GM12892 (cell line): Measurements from ENCODE around the gene HECW1.
"Not testable (repeated sequence)": the region's sequence is repeated elsewhere in the genome, so short reads cannot be mapped to it uniquely, and the experiment has no call there.

Experiments used
- DNase-seq: peaks from one replicate; pipeline ENCODE4 v3.0.0; 2011; ENCODE audit not compliant: insufficient read length
- FAIRE-seq: peaks from 2 replicates; lab custom pipeline; 2011; peaks lifted over from hg19 to GRCh38; lab: Jason Lieb, UNC
- POLR2A ChIP-seq: IDR thresholded peaks from 2 replicates; pipeline ENCODE4 v1.6.1; 2011; ENCODE audit warnings: low read depth, low read length, control low read depth
- POLR2AphosphoS5 ChIP-seq: IDR thresholded peaks from 2 replicates; pipeline ENCODE4 v1.6.1; 2011; ENCODE audit warnings: low read depth, low read length, control low read depth
- TAF1 ChIP-seq: IDR thresholded peaks from 2 replicates; pipeline ENCODE4 v1.6.1; 2011; ENCODE audit warnings: low read depth, mild to moderate bottlenecking, control low read depth, low read length, borderline replicate concordance

Gene HECW1

DNA sequence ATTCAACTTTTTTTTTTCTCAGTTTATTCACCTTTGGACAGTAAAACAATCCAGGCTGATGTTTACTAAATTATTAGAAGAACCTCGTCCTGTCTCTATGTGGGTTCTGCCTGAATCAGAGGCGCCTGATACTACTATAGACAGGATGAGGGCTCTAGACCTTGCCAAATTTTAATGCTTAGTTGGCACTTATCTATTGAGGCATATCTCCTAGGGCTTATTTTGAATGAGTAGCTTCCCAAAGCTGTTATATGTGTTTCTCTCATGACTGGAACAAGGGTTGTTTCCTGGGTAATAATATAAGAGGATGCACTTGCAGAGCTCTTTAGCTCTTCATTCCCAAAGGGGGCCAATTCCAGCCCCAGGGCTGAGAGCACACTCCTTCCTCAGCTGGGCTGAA, 23.6 kb downstream of the HECW1 start:
- TF ChIP-seq POLR2AphosphoS5 (no peak), TAF1 (no peak), POLR2A (no peak)
- DNase-seq (no peak), FAIRE-seq (no peak)

DNA sequence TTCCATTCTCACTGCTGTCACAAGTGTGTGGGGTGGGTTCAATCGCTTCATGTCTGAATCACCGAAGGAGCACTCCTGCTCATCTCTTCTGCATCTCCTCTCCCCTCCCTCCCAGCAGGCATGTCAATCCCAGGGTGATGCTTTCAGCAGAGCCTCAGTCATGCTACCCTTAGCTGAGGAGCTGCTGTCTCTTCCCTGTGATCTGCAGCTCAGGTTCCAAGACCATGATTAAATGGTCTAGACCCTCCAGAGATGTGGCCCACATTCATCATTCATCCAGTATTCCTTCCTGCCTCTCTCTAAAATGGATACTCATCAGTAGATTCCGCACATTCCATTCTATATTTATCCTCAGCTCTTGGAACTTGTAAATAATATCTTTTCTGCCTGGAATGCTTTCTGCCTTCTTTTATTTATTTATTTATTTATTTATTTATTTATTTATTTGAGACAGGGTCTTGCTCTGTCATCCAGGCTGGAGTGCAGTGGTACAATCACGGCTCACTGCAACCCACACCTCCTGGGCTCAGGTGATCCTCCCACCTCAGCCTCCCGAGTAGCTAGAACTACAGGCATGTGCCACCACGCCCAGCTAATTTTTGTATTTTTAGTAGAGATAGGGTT, 24.8 kb downstream of the HECW1 start:
- not testable (repeated sequence) for FAIRE-seq, DNase-seq

GRCh38 chr7:43137811-43138210, 25.4 kb downstream of the HECW1 start:
- no peak for FAIRE-seq
- TF ChIP-seq POLR2A (no peak), POLR2AphosphoS5 (no peak), TAF1 (no peak)
- DNase-seq, result no peak

DNA sequence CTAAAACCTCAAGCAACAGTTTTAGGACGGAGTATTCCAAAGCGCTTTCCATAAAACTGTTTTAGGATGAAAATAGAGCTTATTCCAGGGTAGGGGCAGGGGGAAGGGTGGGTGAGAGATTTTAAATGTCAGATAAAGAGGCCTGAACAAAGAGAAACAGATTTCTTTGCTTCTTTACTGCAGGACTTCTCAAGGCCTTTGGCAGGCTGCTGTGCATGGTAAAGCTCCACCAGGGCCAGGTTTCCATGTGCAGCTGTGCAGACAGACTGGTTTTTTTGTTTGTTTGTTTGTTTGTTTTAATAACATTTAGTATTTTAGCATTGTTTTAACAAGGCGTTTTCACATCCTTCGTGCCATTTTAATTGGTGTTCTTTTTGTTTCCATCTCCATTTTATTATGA, 26.3 kb downstream of the HECW1 start:
- FAIRE-seq (no peak), DNase-seq (no peak)
- TF ChIP-seq POLR2AphosphoS5, result no peak
- no peak for TF ChIP-seq TAF1
- TF ChIP-seq POLR2A, result no peak

- FAIRE-seq, result no peak
- no peak for TF ChIP-seq TAF1
- no peak for TF ChIP-seq POLR2AphosphoS5
- no peak for TF ChIP-seq POLR2A
- no peak for DNase-seq
These were observed 26.7 kb downstream of the HECW1 start for GRCh38 chr7:43139137-43139536.

GRCh38 chr7:43140186-43140585, 27.7 kb downstream of the HECW1 start:
- FAIRE-seq (no peak), DNase-seq (no peak)
- TF ChIP-seq TAF1 (no peak), POLR2A (no peak), POLR2AphosphoS5 (no peak)

- DNase-seq (no peak), FAIRE-seq (no peak)
- no peak for TF ChIP-seq POLR2A
- TF ChIP-seq POLR2AphosphoS5, result no peak
- no peak for TF ChIP-seq TAF1
These were observed 28.6 kb downstream of the HECW1 start for GRCh38 chr7:43141091-43141490.

DNA sequence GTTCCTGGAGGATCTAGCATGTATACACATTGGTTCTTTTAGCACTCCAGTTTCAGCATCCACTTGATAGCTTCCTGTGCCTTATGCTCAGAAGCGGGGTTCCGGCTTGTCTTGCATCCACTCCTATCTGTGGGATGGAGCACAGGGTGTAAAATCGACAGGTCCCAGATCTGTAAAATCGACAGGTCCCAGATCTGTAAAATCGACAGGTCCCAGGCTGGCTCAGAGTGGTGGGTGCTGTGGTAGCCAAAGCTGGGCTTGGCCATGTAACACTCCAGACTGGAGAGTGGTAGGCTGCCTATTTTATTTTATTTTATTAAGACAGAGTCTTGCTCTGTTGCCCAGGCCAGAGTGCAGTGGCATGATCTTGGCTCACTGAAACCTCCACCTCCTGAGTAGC, 30.3 kb downstream of the HECW1 start:
- FAIRE-seq (no peak), DNase-seq (no peak)
- TF ChIP-seq POLR2AphosphoS5 (no peak), POLR2A (no peak), TAF1 (no peak)

DNA sequence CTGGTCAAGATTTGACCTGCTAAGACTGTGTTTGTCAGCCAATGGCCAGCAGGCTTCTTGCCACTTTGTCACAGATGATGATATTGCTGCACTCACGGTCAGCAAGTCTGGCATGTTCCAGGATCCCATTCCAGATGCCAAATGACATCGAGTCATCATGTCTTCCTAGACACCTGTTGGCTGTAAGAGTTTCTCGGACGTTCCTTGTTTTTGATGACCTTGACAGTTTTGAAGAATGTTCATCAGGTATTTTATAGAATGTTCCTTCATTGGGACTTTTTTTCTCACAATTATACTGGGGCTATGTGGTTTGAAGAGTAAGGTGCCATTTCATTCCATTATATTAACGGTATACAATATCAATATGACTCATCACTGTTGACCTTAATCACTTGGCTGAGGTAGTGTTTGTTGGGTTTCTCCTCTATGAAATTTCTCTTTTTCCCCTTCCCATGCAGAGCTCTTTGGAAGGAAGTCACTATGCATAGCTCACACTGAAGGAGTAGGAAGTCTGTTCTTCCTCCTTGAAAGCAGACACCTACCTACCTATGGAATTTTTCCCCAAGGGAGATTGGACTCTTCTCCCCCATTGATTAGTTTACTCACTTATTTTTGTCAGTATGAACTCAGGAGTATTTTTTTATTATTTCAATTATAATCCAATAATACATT, 31.6 kb downstream of the HECW1 start:
- TF ChIP-seq TAF1 (no peak), POLR2AphosphoS5 (no peak), POLR2A (no peak)
- FAIRE-seq (no peak), DNase-seq (no peak)

DNA sequence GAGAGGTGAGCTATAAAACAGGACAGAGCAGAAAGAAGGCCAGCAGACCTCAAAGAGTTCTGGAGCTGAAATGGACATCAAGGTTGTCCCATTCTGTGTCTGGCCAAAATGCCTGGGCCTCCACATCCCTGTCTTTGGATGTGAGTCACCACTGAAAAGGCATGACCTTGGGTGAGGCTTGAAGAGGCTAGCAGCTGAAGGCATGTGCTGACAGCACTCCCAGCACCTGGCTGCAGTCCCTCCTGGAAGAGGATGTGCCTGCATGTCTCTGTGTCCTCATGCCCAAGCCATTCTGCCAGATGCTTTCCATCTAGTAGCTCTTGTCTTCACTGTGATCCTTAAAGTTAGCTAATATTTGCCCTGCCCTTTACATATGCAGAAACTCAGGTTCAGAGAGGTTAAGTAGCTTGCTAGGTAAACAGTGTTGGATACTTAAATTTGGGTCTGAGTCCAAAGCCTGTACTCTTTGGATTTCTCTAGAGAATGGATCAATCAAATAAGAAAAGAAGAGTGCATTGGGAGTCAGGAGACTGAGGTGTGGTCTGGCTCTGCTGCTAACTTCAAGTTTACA, 35.8 kb downstream of the HECW1 start:
- no peak for FAIRE-seq
- no peak for TF ChIP-seq POLR2A
- no peak for TF ChIP-seq TAF1
- TF ChIP-seq POLR2AphosphoS5, result no peak

GRCh38 chr7:43151076-43151475, 38.6 kb downstream of the HECW1 start:
- no peak for TF ChIP-seq POLR2A
- no peak for TF ChIP-seq TAF1
- TF ChIP-seq POLR2AphosphoS5, result no peak
- FAIRE-seq (no peak), DNase-seq (no peak)

More for the DNA sequence above, 35.8 kb downstream of the HECW1 start:
- no peak for DNase-seq

DNA sequence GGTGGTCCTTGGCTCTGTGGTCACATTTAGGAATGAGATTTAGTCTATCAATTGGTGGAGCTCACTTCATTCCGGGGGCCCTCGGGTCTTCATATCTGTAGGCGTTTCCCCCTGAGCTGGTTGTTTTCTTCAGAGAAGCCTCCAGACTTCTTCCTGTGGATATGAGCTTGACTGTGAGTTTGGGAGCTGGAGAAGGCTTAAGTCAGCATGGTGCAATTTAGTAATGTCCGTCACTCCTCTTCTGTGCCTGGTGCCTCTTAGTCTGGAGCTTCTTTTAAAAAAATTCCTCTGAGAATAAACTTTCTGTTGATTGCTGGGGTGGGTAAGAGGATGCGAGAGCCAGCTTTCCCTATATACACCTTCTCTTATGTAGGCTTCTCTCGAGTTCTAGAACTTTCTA, 40.2 kb downstream of the HECW1 start:
- FAIRE-seq (no peak), DNase-seq (no peak)
- TF ChIP-seq POLR2A, result no peak
- TF ChIP-seq POLR2AphosphoS5, result no peak
- TF ChIP-seq TAF1, result no peak
